T-helper 2 cell treated with Interferon-gamma antibody and Interleukin-4, amounts not matched to agents 5 μg/mL and 100 μg/mL, for 36 hours (primary cell): ENCODE measurements around the gene DBN1.
A peak's percentile ranks its signal among the peaks of the same experiment; 100 is the strongest.

Experiments used
- DNase-seq: peaks from one replicate; pipeline ENCODE4 v3.0.0; 2021; ENCODE audit warnings: low spot score
- H3K27ac Mint-ChIP-seq: one replicate; pipeline ENCODE4 v1.8.0; 2021; ENCODE audit warnings: mild to moderate bottlenecking, mixed read lengths
- H3K27me3 Mint-ChIP-seq: one replicate; pipeline ENCODE4 v1.8.0; 2021; ENCODE audit warnings: low read depth, mixed read lengths
- H3K36me3 Mint-ChIP-seq: one replicate; pipeline ENCODE4 v1.8.0; 2021; ENCODE audit warnings: low read depth, mixed read lengths
- H3K4me1 Mint-ChIP-seq: one replicate; pipeline ENCODE4 v1.8.0; 2021; ENCODE audit warnings: low read depth, mixed read lengths
- H3K4me3 Mint-ChIP-seq: one replicate; pipeline ENCODE4 v1.8.0; 2022; ENCODE audit warnings: mild to moderate bottlenecking, moderate library complexity, mixed read lengths
- H3K9me3 Mint-ChIP-seq: one replicate; pipeline ENCODE4 v1.8.0; 2021; ENCODE audit warnings: mixed read lengths

DBN1 gene

GRCh38 chr5:177468329-177468684 lies 5.1 kb downstream of the DBN1 start:
- no peaks in the 10 kb centered on the region for H3K27me3 Mint-ChIP-seq
- peaks cover 5% of the 10 kb centered on the region for H3K36me3 Mint-ChIP-seq
- H3K9me3 Mint-ChIP-seq, result no peaks in the 10 kb centered on the region
- H3K4me3 Mint-ChIP-seq, result no peak overlapping the region
- DNase-seq, result no peak
- H3K4me1 Mint-ChIP-seq, result peaks cover 4% of the 10 kb centered on the region
- no peak overlapping the region for H3K27ac Mint-ChIP-seq

GRCh38 chr5:177467436-177467835 lies 6.0 kb downstream of the DBN1 start:
- Mint-ChIP-seq H3K27ac (no peak overlapping the region), H3K4me3 (no peak overlapping the region), H3K9me3 (no peaks in the 10 kb centered on the region), H3K4me1 (peaks cover 8% of the 10 kb centered on the region), H3K27me3 (no peaks in the 10 kb centered on the region), H3K36me3 (peaks cover 5% of the 10 kb centered on the region)
- DNase-seq, result no peak

GRCh38 chr5:177466861-177467260 lies 6.6 kb downstream of the DBN1 start:
- Mint-ChIP-seq H3K4me3 (no peak overlapping the region), H3K4me1 (peaks cover 13% of the 10 kb centered on the region), H3K36me3 (peaks cover 5% of the 10 kb centered on the region), H3K9me3 (no peaks in the 10 kb centered on the region), H3K27me3 (no peaks in the 10 kb centered on the region), H3K27ac (no peak overlapping the region)
- no peak for DNase-seq

- H3K27me3 Mint-ChIP-seq, result no peaks in the 10 kb centered on the region
- peaks cover 15% of the 10 kb centered on the region for H3K4me1 Mint-ChIP-seq
- no peaks in the 10 kb centered on the region for H3K9me3 Mint-ChIP-seq
- H3K36me3 Mint-ChIP-seq, result peaks cover 7% of the 10 kb centered on the region
- H3K27ac Mint-ChIP-seq, result no peak overlapping the region
- DNase-seq, result no peak
- no peak overlapping the region for H3K4me3 Mint-ChIP-seq
These were observed 8.4 kb downstream of the DBN1 start for GRCh38 chr5:177465044-177465443.

GRCh38 chr5:177462021-177462670 lies 11.3 kb downstream of the DBN1 start:
- peak overlapping the region; percentile 36 for H3K27ac Mint-ChIP-seq
- H3K4me1 Mint-ChIP-seq, result peaks cover 17% of the 10 kb centered on the region
- peaks cover 7% of the 10 kb centered on the region for H3K36me3 Mint-ChIP-seq
- H3K4me3 Mint-ChIP-seq, result no peak overlapping the region
- no peaks in the 10 kb centered on the region for H3K27me3 Mint-ChIP-seq
- H3K9me3 Mint-ChIP-seq, result no peaks in the 10 kb centered on the region
- no peak for DNase-seq

- no peak for DNase-seq
- Mint-ChIP-seq H3K4me1 (peaks cover 21% of the 10 kb centered on the region), H3K9me3 (no peaks in the 10 kb centered on the region), H3K27ac (no peak overlapping the region), H3K4me3 (no peak overlapping the region), H3K36me3 (peaks cover 2% of the 10 kb centered on the region), H3K27me3 (no peaks in the 10 kb centered on the region)
These were observed 13.4 kb downstream of the DBN1 start for GRCh38 chr5:177459819-177460628.

- Mint-ChIP-seq H3K9me3 (no peaks in the 10 kb centered on the region), H3K36me3 (peaks cover 2% of the 10 kb centered on the region), H3K27me3 (no peaks in the 10 kb centered on the region), H3K27ac (no peak overlapping the region), H3K4me3 (no peak overlapping the region), H3K4me1 (peaks cover 21% of the 10 kb centered on the region)
- no peak for DNase-seq
These were observed 14.1 kb downstream of the DBN1 start for GRCh38 chr5:177459357-177459756.

- Mint-ChIP-seq H3K4me3 (no peak overlapping the region), H3K9me3 (no peaks in the 10 kb centered on the region), H3K27ac (no peak overlapping the region), H3K27me3 (no peaks in the 10 kb centered on the region), H3K4me1 (peaks cover 22% of the 10 kb centered on the region), H3K36me3 (peaks cover 2% of the 10 kb centered on the region)
- DNase-seq, result no peak
These were observed 14.5 kb downstream of the DBN1 start for GRCh38 chr5:177458912-177459350.

- no peak for DNase-seq
- peaks cover 2% of the 10 kb centered on the region for H3K36me3 Mint-ChIP-seq
- H3K4me1 Mint-ChIP-seq, result peaks cover 25% of the 10 kb centered on the region
- no peaks in the 10 kb centered on the region for H3K9me3 Mint-ChIP-seq
- no peak overlapping the region for H3K4me3 Mint-ChIP-seq
- peaks cover 3% of the 10 kb centered on the region for H3K27me3 Mint-ChIP-seq
- no peak overlapping the region for H3K27ac Mint-ChIP-seq
These were observed 15.4 kb downstream of the DBN1 start for GRCh38 chr5:177457852-177458681.

GRCh38 chr5:177456976-177457851 lies 16.2 kb downstream of the DBN1 start:
- peak overlapping the region; percentile 34 for H3K4me3 Mint-ChIP-seq
- no peaks in the 10 kb centered on the region for H3K9me3 Mint-ChIP-seq
- H3K4me1 Mint-ChIP-seq, result peaks cover 20% of the 10 kb centered on the region
- H3K27ac Mint-ChIP-seq, result no peak overlapping the region
- H3K36me3 Mint-ChIP-seq, result peaks cover 2% of the 10 kb centered on the region
- peaks cover 6% of the 10 kb centered on the region for H3K27me3 Mint-ChIP-seq
- peak; percentile 73 for DNase-seq

GRCh38 chr5:177456591-177456964 lies 16.9 kb downstream of the DBN1 start:
- H3K36me3 Mint-ChIP-seq, result peaks cover 2% of the 10 kb centered on the region
- no peak for DNase-seq
- peaks cover 17% of the 10 kb centered on the region for H3K4me1 Mint-ChIP-seq
- peak overlapping the region; percentile 36 for H3K27ac Mint-ChIP-seq
- peaks cover 11% of the 10 kb centered on the region for H3K27me3 Mint-ChIP-seq
- H3K4me3 Mint-ChIP-seq, result peak overlapping the region; percentile 48
- H3K9me3 Mint-ChIP-seq, result no peaks in the 10 kb centered on the region

GRCh38 chr5:177455661-177456590 lies 17.5 kb downstream of the DBN1 start:
- peak overlapping the region; percentile 85 for H3K4me3 Mint-ChIP-seq
- H3K9me3 Mint-ChIP-seq, result no peaks in the 10 kb centered on the region
- DNase-seq, result peak; percentile 85
- peak overlapping the region; percentile 86 for H3K27ac Mint-ChIP-seq
- peaks cover 11% of the 10 kb centered on the region for H3K27me3 Mint-ChIP-seq
- H3K36me3 Mint-ChIP-seq, result no peaks in the 10 kb centered on the region
- H3K4me1 Mint-ChIP-seq, result peaks cover 13% of the 10 kb centered on the region
